Peyer's patch (tissue), 4 donors: ENCODE results near the gene PM20D2. TPM values are rescaled to one million over a fixed set of nuclear protein-coding genes. Genes with fewer than 3 reads are reported as not detected.

Experiments
- DNase-seq, 3 donors: peaks; one replicate each; pipeline ENCODE4 v3.0.0-alpha.2; 2017 to 2019
- H3K27ac ChIP-seq, 4 donors: fragments of 200-600 bp; sonication (generic); one replicate each; pipeline ENCODE4 v1.5.1; 2016 to 2019
- H3K27me3 ChIP-seq, 2 donors: fragments of 200-600 bp; sonication (generic); one replicate each; pipeline ENCODE4 v1.5.1; 2019
- H3K36me3 ChIP-seq, 3 donors: fragments of 200-600 bp; sonication (generic); one replicate each; pipeline ENCODE4 v1.5.1; 2016 to 2019
- H3K4me1 ChIP-seq, 4 donors: fragments of 200-600 bp; sonication (generic); one replicate each; pipeline ENCODE4 v1.5.1; 2016 to 2019
- H3K4me3 ChIP-seq, 4 donors: fragments of 200-600 bp; sonication (generic); 1 replicate in 3 of 4; 2 replicates in 1 of 4; pipeline ENCODE4 v1.5.1; 2016 to 2019; ENCODE audit warnings: mild to moderate bottlenecking in 1 of 4
- H3K9me3 ChIP-seq, 4 donors: fragments of 200-600 bp; sonication (generic); one replicate each; pipeline ENCODE4 v1.5.1; 2016 to 2019; ENCODE audit warnings: mild to moderate bottlenecking in 1 of 4
- POLR2A ChIP-seq, 2 donors: fragments of 450-650 bp; IDR thresholded peaks; one replicate each; pipeline ENCODE4 v1.5.1; 2017; ENCODE audit warnings: antibody characterized with exemption in 2 of 2, mild to moderate bottlenecking in 2 of 2, moderate library complexity in 2 of 2
- total RNA-seq, 4 donors: library from RNA; depleted of rRNA; stranded (reverse); fragments of >200 nt; gene quantifications; one replicate each; pipeline ENCODE4 v1.1.0, GENCODE V29; 2016
- TF ChIP-seq, protein P1 (sequence below), 6 experiments: fragments of 450-650 bp in 4 of 6; fragments of 200-600 bp in 2 of 6; sonication (generic) in 1 of 6; IDR thresholded peaks; one replicate each; pipeline ENCODE4 v1.5.1; 2017 to 2019; ENCODE audit warnings: antibody characterized with exemption in 6 of 6, mild to moderate bottlenecking in 3 of 6, moderate library complexity in 1 of 6

The PM20D2 gene
- total RNA-seq, 4 donors from 2014 or later = 6.1 to 17.3 (median 9.3) TPM

DNA sequence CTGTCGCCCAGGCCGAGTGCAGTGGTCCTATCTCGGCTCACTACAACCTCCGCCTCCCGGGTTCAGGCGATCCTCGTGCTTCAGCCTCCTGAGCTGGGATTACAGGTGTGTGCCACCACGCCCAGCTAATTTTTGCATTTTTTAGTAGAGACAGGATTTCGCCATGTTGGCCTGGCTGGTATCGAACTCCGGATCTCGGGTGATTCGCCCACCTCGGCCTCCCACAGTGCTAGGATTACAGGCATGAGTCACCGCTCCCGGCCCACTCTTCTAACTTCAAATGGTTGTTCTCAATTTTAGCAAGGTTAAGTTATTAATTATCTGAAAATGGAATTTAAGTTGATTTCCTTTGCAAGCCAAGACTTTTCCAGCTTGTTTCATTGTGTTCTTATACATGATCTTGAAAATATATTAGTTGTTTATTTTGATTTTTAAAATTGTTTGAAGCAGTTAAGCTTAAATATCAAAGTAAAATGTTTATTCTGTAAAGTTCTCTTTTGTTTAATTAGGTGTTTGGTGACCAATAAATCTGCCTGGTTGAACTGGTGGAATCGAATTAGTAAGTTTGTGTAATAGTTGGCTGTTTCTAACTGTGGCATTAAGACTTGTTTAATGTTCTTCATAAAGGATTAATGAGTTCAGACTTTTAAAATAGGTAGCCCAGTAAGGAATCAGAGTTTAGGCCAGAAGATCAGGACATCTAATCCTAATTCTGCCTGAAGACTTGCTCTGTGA is 2.3 kb downstream of the PM20D2 start:
- Histone ChIP-seq H3K36me3 (no peaks in the 10 kb centered on the region), H3K4me1 (no peaks in the 10 kb centered on the region), H3K27ac (peak overlapping the region in 1 of 4 donors; percentile 89), H3K4me3 (no peak overlapping the region), H3K27me3 (no peaks in the 10 kb centered on the region), H3K9me3 (no peaks in the 10 kb centered on the region)
- TF ChIP-seq, protein P1, sequence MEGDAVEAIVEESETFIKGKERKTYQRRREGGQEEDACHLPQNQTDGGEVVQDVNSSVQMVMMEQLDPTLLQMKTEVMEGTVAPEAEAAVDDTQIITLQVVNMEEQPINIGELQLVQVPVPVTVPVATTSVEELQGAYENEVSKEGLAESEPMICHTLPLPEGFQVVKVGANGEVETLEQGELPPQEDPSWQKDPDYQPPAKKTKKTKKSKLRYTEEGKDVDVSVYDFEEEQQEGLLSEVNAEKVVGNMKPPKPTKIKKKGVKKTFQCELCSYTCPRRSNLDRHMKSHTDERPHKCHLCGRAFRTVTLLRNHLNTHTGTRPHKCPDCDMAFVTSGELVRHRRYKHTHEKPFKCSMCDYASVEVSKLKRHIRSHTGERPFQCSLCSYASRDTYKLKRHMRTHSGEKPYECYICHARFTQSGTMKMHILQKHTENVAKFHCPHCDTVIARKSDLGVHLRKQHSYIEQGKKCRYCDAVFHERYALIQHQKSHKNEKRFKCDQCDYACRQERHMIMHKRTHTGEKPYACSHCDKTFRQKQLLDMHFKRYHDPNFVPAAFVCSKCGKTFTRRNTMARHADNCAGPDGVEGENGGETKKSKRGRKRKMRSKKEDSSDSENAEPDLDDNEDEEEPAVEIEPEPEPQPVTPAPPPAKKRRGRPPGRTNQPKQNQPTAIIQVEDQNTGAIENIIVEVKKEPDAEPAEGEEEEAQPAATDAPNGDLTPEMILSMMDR (IDR thresholded peaks at IDR 0.05) = no peak
- no peak for TF ChIP-seq POLR2A (IDR thresholded peaks at IDR 0.05)
- DNase-seq = no peak

DNA sequence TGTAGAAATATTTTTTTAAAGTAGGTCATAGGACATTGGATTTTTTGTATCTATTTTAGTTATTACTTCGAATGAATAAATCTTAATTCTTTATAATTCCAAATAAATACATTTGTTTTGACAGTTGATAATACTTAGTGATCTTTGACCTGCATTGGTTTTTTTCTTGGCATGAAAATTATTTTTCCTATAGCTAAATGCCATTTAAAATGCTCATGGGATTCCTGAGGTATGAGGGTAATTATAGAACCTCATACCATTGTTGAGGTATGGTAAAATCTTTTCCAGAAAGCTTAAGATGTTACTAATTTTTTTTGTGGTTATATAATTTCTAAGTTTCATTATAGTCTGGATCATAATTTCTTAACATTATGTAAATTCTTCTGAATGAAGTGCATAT is 8.3 kb downstream of the PM20D2 start:
- Histone ChIP-seq H3K4me1 (no peaks in the 10 kb centered on the region), H3K36me3 (peaks cover 0 to 4% (median 0%) of the 10 kb centered on the region in 3 donors), H3K9me3 (no peaks in the 10 kb centered on the region), H3K27ac (no peak overlapping the region), H3K4me3 (no peak overlapping the region), H3K27me3 (no peaks in the 10 kb centered on the region)
- no peak for DNase-seq
- TF ChIP-seq, protein P1 (IDR thresholded peaks at IDR 0.05) = no peak
- no peak for TF ChIP-seq POLR2A (IDR thresholded peaks at IDR 0.05)

DNA sequence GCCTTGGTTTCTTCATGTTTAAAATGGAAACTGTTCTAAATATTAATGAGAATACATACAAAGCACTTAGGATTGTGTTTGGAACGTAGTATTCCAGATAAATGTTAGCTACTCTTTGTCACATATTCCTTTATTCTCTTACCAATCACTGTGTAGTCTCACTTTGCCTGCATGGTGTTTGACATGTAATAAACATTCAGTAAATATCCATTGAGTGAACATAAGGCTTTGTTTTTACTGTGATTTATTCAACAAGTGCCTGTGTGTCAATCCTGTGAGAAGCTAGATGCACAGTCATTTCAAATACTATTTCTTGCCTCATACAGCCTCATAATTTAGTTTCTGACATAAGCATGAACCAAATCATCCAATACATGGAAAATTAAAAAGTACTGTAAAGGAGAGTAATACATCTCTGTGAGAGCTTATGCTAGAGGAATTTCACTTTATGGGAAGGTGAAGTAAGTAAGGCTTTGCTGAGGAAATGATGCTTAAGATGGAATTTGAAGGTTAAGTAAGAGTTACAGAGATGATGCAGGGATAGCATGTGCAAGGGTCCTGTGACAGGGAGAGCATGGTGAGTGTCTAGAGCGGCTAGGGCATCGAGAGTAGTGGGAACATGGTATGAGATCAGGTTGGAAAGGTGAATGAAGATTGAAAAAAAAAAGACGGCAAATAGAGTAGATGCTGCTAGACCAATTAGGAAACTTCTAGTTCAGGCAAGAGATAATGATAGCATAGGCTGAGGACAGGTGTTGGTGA is 14.7 kb downstream of the PM20D2 start:
- H3K27ac ChIP-seq = peak overlapping the region in 1 of 4 donors; percentile 76
- H3K4me3 ChIP-seq = no peak overlapping the region
- DNase-seq = no peak
- TF ChIP-seq POLR2A (IDR thresholded peaks at IDR 0.05) = no peak
- TF ChIP-seq, protein P1 (IDR thresholded peaks at IDR 0.05) = no peak
- H3K27me3 ChIP-seq = no peaks in the 10 kb centered on the region
- no peaks in the 10 kb centered on the region for H3K4me1 ChIP-seq
- H3K36me3 ChIP-seq = peaks cover 0 to 30% (median 0%) of the 10 kb centered on the region in 3 donors
- no peaks in the 10 kb centered on the region for H3K9me3 ChIP-seq

DNA sequence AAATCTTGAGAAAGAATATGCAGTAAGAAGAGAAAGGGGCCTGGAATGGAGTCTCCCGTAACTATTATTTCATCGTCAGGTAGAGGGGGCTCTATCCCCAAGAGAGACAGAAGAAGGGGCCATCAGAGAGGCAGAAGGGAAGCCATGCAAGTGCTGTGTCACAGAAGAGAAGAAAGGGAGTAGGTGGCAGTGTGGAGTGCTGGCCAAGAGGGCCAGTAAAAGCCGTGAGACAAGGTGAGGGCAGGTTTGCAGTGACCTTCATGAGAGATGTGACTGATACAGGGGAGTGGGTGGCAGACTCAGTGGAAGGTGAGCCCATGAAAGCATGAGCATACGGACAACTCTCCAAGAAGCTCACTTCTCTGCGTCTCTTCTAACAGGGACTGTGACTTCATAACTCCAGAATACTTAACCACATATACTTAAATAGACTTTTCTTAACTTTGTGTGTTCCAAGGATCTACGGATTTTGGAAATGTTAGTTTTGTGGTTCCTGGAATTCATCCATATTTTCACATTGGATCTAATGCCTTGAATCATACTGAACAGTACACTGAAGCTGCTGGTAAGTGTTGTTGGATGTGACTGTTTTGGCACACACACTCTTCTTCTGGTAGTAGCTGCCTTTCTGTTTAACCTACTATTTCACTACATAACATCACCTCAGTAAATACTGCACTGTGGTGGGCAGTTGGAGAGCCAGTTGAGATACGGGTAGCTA is 15.6 kb downstream of the PM20D2 start:
- TF ChIP-seq, protein P1 (IDR thresholded peaks at IDR 0.05) = no peak
- TF ChIP-seq POLR2A (IDR thresholded peaks at IDR 0.05) = no peak
- Histone ChIP-seq H3K4me1 (no peaks in the 10 kb centered on the region), H3K27me3 (no peaks in the 10 kb centered on the region), H3K36me3 (peaks cover 0 to 30% (median 0%) of the 10 kb centered on the region in 3 donors), H3K9me3 (no peaks in the 10 kb centered on the region), H3K4me3 (no peak overlapping the region), H3K27ac (peak overlapping the region in 2 of 4 donors; percentile 63 to 76)
- no peak for DNase-seq

DNA sequence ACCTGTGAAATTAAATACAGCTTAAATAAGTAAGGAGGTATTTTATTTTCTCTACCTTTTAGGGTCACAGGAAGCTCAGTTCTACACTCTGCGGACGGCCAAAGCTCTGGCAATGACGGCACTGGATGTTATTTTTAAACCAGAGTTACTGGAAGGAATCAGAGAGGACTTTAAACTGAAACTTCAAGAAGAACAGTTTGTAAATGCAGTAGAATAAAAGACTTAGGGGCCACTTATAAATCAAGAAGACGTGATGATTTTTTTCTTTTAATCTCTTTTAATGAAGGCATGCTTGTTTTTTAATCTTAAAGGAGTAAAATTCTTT is 16.2 kb downstream of the PM20D2 start:
- peak overlapping the region in 2 of 4 donors; percentile 63 to 76 for H3K27ac ChIP-seq
- no peaks in the 10 kb centered on the region for H3K9me3 ChIP-seq
- DNase-seq = no peak
- H3K4me1 ChIP-seq = no peaks in the 10 kb centered on the region
- no peak for TF ChIP-seq POLR2A (IDR thresholded peaks at IDR 0.05)
- TF ChIP-seq, protein P1 (IDR thresholded peaks at IDR 0.05) = no peak
- no peak overlapping the region for H3K4me3 ChIP-seq
- no peaks in the 10 kb centered on the region for H3K27me3 ChIP-seq
- H3K36me3 ChIP-seq = peaks cover 0 to 30% (median 0%) of the 10 kb centered on the region in 3 donors
